Activated CD4-positive, CD25-positive, alpha-beta regulatory T cell treated with anti-CD3 and anti-CD28 coated beads, Interleukin-2, amount 50 U/mL, for 16 hours (primary cell): ENCODE data around the gene ZCCHC18.
"Not testable (repeated sequence)": the region's sequence is repeated elsewhere in the genome, so short reads cannot be mapped to it uniquely, and the experiment has no call there.

ENCODE experiments used
- DNase-seq: peaks from one replicate; pipeline ENCODE4 v3.0.0-alpha.2; 2020; ENCODE audit warnings: low read depth, low spot score

ZCCHC18 gene

GRCh38 chrX:104112326-104112951 is at the start of gene ZCCHC18:
ZCCHC18 (plus strand) TSS chrX:104112523; CDS start chrX:104114112, 1,589 bp downstream.
- no peak for DNase-seq

GRCh38 chrX:104062636-104063035 is 49.7 kb upstream of the ZCCHC18 start:
- DNase-seq: not testable (repeated sequence)

DNA sequence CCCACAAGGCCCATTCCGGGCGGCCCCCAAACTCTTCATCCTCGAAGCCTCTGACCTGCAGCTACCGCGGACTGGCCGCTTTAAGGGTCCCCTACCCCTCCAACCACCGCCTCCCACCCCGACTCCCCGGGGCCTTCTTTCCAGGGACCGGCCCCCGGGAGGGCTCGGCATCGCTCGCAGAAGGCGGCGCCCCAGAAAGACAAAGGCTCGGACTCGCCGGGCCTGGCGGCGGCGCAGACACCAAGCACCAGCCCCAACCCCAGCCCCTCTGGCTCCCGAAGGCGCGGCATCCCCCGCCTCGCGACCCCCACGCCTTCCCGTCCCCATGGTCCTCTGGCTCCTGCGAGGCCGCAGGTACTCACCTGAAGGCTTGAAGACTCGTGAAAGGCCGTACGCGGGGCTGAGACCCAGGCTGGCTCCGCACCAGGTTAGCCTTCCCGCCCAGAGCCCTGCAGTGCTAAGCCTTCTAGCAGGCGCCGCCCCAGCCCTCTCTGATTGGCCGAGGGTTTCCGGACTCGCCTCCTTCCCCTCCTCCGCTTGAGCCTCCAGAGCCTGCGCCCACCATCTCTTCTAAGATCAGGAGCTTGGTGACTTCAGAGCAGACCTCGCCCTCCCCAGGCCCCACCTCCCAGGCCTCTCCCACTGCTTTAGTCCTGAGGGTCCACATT is 36.4 kb upstream of the ZCCHC18 start, which contains the start of gene TMSB15C:
TSS of gene TMSB15C (minus strand) at position 459 of the 668 bp plus-strand sequence.
- not testable (repeated sequence) for DNase-seq

- DNase-seq: not testable (repeated sequence)
Measured at GRCh38 chrX:104077854-104078253, 34.5 kb upstream of the ZCCHC18 start.

DNA sequence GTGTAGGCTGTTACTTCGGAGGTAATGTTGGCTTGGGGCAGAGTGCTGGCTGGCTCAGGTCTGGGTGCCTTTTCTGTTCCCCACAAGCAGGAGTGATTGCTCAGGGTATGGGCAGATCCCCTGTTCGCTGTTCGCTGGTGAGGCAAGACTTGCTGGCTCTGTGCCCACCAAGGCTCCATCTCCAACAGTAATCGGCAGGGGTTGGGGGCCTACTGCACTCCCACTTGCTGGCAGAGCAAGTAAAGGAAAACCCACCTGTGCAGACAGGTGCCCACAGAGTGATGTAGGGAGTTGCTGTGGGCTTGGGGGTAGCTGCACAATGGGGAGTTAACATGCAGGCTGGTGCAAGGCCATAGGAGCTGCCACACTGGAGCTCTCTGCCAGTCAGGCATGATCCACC is 28.3 kb upstream of the ZCCHC18 start:
- no peak for DNase-seq

GRCh38 chrX:104084534-104085277 is 27.6 kb upstream of the ZCCHC18 start:
- DNase-seq: no peak

DNA sequence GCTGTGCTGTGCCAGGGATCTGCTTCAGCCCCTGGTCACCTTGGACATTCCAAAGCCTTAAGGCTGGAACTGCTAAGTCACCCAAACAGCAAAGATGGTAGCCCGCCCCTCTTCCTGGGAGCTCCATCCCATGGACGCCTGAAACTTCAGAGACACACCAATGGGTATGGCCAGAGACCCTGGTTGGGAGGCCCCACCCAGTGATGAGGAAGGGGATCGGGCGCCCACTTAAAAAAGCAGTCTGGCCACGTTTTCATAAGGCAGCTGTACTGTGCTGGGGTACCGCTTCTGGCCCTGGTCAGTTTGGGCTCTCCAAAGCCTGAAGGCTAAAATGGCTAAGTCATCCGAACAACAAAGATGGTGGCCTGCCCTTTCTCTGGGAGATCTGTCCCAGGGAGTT is 26.8 kb upstream of the ZCCHC18 start:
- no peak for DNase-seq

- DNase-seq: no peak
Measured at GRCh38 chrX:104085919-104086318, 26.4 kb upstream of the ZCCHC18 start.

DNA sequence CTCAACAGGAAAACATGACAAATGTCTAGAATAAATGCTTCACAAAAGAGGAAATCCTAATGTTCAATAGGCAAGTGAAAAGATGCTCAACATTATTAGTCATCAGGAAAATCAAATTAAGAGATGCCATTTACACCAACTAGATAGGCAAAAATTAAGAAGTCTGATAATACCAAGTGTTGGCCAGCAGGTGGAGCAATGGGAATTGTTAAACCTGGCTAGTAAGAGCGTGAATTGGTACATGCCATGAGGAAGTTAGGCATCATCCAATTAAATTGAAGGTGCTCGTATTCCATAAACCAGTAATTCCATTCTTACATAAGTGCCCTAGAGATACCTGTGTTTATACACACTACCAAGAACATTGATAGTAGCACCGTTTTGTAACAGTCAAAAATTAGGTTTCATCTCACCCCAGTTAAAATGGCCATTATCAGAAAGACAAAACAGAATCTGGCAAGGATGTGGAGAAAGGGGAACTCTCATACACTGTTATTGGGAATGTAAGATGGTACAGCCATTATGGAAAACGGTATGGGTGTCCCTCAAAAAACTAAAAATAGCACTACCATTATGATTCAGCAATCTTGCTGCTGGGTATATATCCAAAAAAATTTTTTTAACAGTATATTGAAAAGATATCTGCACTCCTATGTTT is 14.0 kb upstream of the ZCCHC18 start:
- DNase-seq: no peak

DNA sequence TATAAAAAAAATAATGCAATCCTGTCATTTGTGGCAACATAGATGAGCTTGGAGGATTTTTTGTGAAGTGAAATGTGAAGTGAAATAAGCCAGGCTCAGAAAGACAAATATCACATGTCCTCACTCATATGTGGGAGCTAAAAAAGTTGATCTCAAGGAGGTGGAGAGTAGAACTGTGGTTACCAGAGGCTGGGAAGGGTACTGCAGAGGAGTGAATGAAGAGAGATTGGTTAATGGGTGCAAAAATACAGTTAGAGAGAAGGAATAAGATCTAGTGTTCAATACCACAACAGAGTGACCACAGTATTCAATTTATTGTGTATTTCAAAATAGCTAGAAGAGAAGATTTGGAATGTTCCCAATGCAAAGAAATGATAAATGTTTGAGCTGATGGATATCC is 13.4 kb upstream of the ZCCHC18 start:
- no peak for DNase-seq

GRCh38 chrX:104104676-104105075 is 7.6 kb upstream of the ZCCHC18 start:
- no peak for DNase-seq

DNA sequence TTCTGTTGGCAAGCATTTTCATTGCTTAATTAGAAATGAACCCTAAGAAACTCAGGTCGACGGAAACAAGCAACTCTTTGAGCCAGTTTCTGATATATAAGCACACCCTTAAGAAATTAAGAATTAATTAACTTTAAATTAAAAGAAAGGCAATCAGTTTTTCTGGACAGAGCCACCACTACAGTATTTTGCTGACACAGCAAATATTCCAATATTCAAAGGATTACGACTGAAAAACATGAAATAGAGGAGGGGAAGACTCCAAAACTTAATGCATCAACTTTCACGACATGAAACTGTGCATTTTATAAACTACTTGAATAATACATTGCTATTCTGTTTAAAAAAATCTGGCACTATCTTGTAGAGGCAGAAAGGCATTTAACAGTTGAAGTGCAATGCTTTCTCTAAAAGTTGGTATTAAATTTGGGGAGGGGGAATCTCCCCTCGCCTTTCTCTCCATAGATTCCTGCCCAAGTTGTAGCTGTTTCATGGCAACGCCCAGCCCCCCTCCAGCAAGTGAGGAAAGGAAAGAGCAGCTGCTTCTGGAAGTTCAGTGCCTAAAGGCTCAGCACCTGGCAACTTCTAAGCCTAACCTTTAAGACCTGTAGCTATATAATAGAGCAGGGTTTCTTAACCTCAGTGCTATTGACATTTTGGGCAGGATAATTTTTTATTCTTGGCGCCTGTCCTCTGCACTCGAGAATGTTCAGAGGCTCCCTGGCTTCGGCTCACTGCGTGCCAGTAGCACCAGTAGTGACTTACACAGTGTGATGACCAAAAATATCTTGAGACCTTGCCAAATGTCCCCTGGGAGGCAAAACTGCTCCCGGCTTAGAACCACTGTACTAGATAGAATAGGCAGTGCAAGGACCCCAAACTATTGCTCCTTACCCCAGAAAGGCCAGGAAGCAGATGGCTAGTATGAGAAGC is 6.7 kb upstream of the ZCCHC18 start:
- DNase-seq: no peak

DNA sequence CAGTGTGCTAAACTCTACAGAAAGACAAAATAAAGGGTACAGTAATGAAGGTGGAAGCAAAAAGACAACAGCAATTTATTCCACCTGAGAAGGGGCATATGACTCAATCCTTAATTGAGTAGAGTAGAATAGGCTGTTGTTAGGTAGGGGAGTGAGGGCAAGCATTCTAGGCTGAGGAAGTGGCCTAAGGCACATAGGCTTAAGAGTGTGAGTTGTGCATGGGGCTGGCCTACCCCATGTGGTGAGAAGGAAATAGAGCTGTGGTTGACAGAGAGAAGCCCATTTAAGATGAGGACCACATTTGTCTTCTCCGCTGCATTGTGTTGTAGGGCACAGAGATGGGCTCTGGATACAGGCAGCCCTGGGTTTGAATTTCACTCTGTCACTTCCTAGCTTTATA is 3.4 kb upstream of the ZCCHC18 start:
- DNase-seq: no peak

- not testable (repeated sequence) for DNase-seq
Measured at GRCh38 chrX:104110491-104111240, 1.7 kb upstream of the ZCCHC18 start.

GRCh38 chrX:104113222-104113965 is 1.1 kb downstream of the ZCCHC18 start:
- no peak for DNase-seq

DNA sequence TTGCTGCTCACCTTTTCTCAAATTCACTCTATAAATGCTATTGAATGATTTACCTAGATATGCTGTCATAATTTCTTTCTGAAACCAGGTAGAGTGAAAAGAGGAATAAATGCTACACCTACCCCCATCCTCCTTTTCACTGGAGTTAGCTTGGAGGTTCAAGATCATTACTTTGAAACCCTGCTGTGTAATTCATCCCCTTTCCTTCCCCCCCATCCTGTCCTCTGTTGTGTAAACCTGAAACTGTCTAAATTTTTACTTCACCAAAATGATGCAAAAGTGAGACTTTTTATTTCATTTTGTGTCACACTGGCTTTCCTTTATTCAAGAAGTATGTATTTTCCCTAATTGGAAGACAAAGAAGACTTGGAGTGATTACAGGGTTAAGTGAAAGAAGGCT is 5.4 kb downstream of the ZCCHC18 start:
- DNase-seq: no peak

GRCh38 chrX:104118765-104119164 is 6.4 kb downstream of the ZCCHC18 start:
- no peak for DNase-seq

DNA sequence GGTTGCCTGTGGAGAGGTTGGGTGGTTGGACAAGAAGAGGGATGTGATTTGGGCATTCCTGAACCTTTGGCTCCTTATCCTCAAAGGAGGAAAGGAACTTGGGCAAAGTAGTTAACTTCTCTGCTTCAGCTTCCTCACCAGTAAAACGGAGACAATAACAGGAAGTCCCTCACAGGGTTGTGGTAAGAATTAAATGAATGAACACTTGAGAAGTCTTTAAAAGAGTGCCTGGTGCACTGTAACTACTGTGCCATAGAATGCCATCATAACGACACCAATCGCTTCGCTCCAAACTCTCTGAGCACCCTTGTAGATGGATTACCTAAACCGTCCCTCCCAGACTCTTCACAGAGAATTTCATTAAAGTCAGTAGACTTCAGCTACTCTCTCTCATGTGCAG is 10.5 kb downstream of the ZCCHC18 start:
- no peak for DNase-seq

- no peak for DNase-seq
Measured at GRCh38 chrX:104126856-104127255, 14.5 kb downstream of the ZCCHC18 start.

GRCh38 chrX:104130808-104131207 is 18.5 kb downstream of the ZCCHC18 start:
- DNase-seq: no peak
